ENCODE results near the gene KANK3. TPM values are rescaled to one million over a fixed set of nuclear protein-coding genes. Genes with fewer than 3 reads are reported as not detected.

Gene KANK3
- total and polyA plus RNA-seq, 9 of the 15 experiments (the other 6 are each of a cell fraction or from before 2014, with no cell fraction given): 0.03 to 0.40 (median 0.08) TPM; not detected in 6

- TF ChIP-seq COPS2 (conservative IDR thresholded peaks at IDR 0.05): no peak
- no peak for TF ChIP-seq SIRT6 (IDR thresholded peaks at IDR 0.05; ENCODE audit: low read depth, low read length)
- TF ChIP-seq ZNF143 (CRISPR knock-in tag; IDR thresholded peaks at IDR 0.05): no peak
- no peak for TF ChIP-seq ETV6 (IDR thresholded peaks at IDR 0.05; ENCODE audit: borderline replicate concordance in 1 of 2, low read depth in 2 of 2, low read length in 1 of 2)
- no peak for TF ChIP-seq ETV6 (CRISPR knock-in tag; IDR thresholded peaks at IDR 0.05; ENCODE audit: borderline replicate concordance)
- no peak for TF ChIP-seq ZC3H8 (IDR thresholded peaks at IDR 0.05)
- no peak for TF ChIP-seq ZNF347 (CRISPR knock-in tag; IDR thresholded peaks at IDR 0.05; ENCODE audit: low read depth)
- no peak for TF ChIP-seq PTBP1 (IDR thresholded peaks at IDR 0.05; ENCODE audit: low read depth, low read length)
- no peak for TF ChIP-seq ARID1B (IDR thresholded peaks at IDR 0.05)
- no peak for TF ChIP-seq HOMEZ (CRISPR knock-in tag; IDR thresholded peaks at IDR 0.05)
- no peak for TF ChIP-seq XRCC5 (IDR thresholded peaks at IDR 0.05; ENCODE audit: low read depth, low read length)
- TF ChIP-seq SLC30A9 (CRISPR knock-in tag; IDR thresholded peaks at IDR 0.05): no peak
- TF ChIP-seq SP2 (IDR thresholded peaks at IDR 0.05; ENCODE audit: extremely low read depth, low read depth, low read length, poor library complexity, severe bottlenecking): no peak
- TF ChIP-seq SREBF1 (IDR thresholded peaks at IDR 0.05; ENCODE audit: borderline replicate concordance, low read depth, low read length): no peak
- peak; percentile 58; the same call in 1 of the 2 replicates for TF ChIP-seq RBFOX2 (IDR thresholded peaks at IDR 0.05; ENCODE audit: low read depth, low read length)
- TF ChIP-seq PML (IDR thresholded peaks at IDR 0.05; ENCODE audit: low read length): no peak
- no peak for TF ChIP-seq PRPF4 (IDR thresholded peaks at IDR 0.05; ENCODE audit: insufficient read depth, low read depth, low read length, poor library complexity, severe bottlenecking)
- no peak for TF ChIP-seq TBL1XR1 (IDR thresholded peaks at IDR 0.05; ENCODE audit: low read length in 2 of 2)
- no peak for TF ChIP-seq ZNF507 (tag; conservative IDR thresholded peaks at IDR 0.05)
- TF ChIP-seq KAT7 (CRISPR knock-in tag; IDR thresholded peaks at IDR 0.05; ENCODE audit: borderline replicate concordance): peak; percentile 89; the same call in 1 of the 2 replicates
- no peak for TF ChIP-seq PHTF2 (CRISPR knock-in tag; IDR thresholded peaks at IDR 0.05)
- no peak for TF ChIP-seq ID3 (CRISPR knock-in tag; IDR thresholded peaks at IDR 0.05)
- no peak for TF ChIP-seq ID3 (tag; IDR thresholded peaks at IDR 0.05)
- no peak for TF ChIP-seq TGIF2 (CRISPR knock-in tag; IDR thresholded peaks at IDR 0.05)
- TF ChIP-seq CEBPG (CRISPR knock-in tag; IDR thresholded peaks at IDR 0.05): no peak
- no peak for TF ChIP-seq CEBPG (tag; conservative IDR thresholded peaks at IDR 0.05 in 1 of 2, IDR thresholded peaks at IDR 0.05 in 1 of 2)
- TF ChIP-seq ZBTB5 (IDR thresholded peaks at IDR 0.05): no peak
- TF ChIP-seq SNIP1 (IDR thresholded peaks at IDR 0.05; ENCODE audit: low read depth): no peak
Observed at GRCh38 chr19:8321986-8322637, 20.9 kb downstream of the KANK3 start (continued).

Measured in K562 (cell line).